Measurements from ENCODE around the gene LAMB1. TPM values are rescaled to one million over a fixed set of nuclear protein-coding genes. Genes with fewer than 3 reads are reported as not detected.

The LAMB1 gene
- total and polyA plus RNA-seq, 2 of the 13 experiments (the other 11 are each of a cell fraction or from before 2014, with no cell fraction given), result 109 to 124 TPM

DNA sequence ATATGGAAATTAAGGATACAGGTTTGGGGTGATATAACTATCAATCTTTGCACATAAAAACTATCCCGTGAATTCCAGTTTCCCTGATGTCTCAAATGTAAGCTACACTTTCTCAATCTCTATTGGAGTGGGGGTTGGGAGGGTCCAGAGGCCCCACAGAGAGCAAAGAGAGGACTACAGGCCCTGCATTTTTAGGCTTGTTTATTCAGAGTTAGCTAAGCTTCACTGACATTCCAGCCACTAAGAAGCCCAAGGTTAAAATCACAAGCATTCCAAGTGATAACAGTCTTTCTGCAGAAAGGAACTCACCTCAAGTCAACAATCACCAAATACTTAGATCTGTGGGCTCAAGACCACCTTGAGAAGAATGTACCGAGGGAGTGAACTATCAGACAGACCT is 31.6 kb upstream of the LAMB1 start (continued):
- TF ChIP-seq ZNF747 (CRISPR knock-in tag; IDR thresholded peaks at IDR 0.05; ENCODE audit: borderline replicate concordance), result no peak
- TF ChIP-seq U2AF1 (optimal IDR thresholded peaks at IDR 0.05; ENCODE audit: low read depth, low read length), result no peak
- TF ChIP-seq IKZF1 (IDR thresholded peaks at IDR 0.05), result no peak
- TF ChIP-seq ZNF354B (CRISPR knock-in tag; IDR thresholded peaks at IDR 0.05), result no peak
- no peak for TF ChIP-seq ZNF20 (CRISPR knock-in tag; IDR thresholded peaks at IDR 0.05)
- no peak for TF ChIP-seq NRL (CRISPR knock-in tag; IDR thresholded peaks at IDR 0.05; ENCODE audit: borderline replicate concordance)
- TF ChIP-seq FOSL1 (CRISPR knock-in tag; IDR thresholded peaks at IDR 0.05; ENCODE audit: borderline replicate concordance), result no peak
- TF ChIP-seq SIX1 (CRISPR knock-in tag; IDR thresholded peaks at IDR 0.05; ENCODE audit: borderline replicate concordance), result peak; percentile 29; the same call in 1 of the 2 replicates
- no peak for TF ChIP-seq RFX5 (IDR thresholded peaks at IDR 0.05; ENCODE audit: low read depth, low read length)
- no peak for TF ChIP-seq ZNF143 (CRISPR knock-in tag; IDR thresholded peaks at IDR 0.05)
- TF ChIP-seq RNF2 (conservative IDR thresholded peaks at IDR 0.05; ENCODE audit: low read depth), result no peak
- TF ChIP-seq ZNF484 (CRISPR knock-in tag; IDR thresholded peaks at IDR 0.05; ENCODE audit: borderline replicate concordance, low read depth), result no peak
- TF ChIP-seq, protein P1, sequence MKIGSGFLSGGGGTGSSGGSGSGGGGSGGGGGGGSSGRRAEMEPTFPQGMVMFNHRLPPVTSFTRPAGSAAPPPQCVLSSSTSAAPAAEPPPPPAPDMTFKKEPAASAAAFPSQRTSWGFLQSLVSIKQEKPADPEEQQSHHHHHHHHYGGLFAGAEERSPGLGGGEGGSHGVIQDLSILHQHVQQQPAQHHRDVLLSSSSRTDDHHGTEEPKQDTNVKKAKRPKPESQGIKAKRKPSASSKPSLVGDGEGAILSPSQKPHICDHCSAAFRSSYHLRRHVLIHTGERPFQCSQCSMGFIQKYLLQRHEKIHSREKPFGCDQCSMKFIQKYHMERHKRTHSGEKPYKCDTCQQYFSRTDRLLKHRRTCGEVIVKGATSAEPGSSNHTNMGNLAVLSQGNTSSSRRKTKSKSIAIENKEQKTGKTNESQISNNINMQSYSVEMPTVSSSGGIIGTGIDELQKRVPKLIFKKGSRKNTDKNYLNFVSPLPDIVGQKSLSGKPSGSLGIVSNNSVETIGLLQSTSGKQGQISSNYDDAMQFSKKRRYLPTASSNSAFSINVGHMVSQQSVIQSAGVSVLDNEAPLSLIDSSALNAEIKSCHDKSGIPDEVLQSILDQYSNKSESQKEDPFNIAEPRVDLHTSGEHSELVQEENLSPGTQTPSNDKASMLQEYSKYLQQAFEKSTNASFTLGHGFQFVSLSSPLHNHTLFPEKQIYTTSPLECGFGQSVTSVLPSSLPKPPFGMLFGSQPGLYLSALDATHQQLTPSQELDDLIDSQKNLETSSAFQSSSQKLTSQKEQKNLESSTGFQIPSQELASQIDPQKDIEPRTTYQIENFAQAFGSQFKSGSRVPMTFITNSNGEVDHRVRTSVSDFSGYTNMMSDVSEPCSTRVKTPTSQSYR (CRISPR knock-in tag; IDR thresholded peaks at IDR 0.05; ENCODE audit: borderline replicate concordance), result peak; percentile 94
- TF ChIP-seq, protein P2, sequence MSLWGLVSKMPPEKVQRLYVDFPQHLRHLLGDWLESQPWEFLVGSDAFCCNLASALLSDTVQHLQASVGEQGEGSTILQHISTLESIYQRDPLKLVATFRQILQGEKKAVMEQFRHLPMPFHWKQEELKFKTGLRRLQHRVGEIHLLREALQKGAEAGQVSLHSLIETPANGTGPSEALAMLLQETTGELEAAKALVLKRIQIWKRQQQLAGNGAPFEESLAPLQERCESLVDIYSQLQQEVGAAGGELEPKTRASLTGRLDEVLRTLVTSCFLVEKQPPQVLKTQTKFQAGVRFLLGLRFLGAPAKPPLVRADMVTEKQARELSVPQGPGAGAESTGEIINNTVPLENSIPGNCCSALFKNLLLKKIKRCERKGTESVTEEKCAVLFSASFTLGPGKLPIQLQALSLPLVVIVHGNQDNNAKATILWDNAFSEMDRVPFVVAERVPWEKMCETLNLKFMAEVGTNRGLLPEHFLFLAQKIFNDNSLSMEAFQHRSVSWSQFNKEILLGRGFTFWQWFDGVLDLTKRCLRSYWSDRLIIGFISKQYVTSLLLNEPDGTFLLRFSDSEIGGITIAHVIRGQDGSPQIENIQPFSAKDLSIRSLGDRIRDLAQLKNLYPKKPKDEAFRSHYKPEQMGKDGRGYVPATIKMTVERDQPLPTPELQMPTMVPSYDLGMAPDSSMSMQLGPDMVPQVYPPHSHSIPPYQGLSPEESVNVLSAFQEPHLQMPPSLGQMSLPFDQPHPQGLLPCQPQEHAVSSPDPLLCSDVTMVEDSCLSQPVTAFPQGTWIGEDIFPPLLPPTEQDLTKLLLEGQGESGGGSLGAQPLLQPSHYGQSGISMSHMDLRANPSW (CRISPR knock-in tag; IDR thresholded peaks at IDR 0.05; ENCODE audit: borderline replicate concordance), result no peak
- no peak for TF ChIP-seq ZNF30 (CRISPR knock-in tag; IDR thresholded peaks at IDR 0.05)
- TF ChIP-seq, protein P3, sequence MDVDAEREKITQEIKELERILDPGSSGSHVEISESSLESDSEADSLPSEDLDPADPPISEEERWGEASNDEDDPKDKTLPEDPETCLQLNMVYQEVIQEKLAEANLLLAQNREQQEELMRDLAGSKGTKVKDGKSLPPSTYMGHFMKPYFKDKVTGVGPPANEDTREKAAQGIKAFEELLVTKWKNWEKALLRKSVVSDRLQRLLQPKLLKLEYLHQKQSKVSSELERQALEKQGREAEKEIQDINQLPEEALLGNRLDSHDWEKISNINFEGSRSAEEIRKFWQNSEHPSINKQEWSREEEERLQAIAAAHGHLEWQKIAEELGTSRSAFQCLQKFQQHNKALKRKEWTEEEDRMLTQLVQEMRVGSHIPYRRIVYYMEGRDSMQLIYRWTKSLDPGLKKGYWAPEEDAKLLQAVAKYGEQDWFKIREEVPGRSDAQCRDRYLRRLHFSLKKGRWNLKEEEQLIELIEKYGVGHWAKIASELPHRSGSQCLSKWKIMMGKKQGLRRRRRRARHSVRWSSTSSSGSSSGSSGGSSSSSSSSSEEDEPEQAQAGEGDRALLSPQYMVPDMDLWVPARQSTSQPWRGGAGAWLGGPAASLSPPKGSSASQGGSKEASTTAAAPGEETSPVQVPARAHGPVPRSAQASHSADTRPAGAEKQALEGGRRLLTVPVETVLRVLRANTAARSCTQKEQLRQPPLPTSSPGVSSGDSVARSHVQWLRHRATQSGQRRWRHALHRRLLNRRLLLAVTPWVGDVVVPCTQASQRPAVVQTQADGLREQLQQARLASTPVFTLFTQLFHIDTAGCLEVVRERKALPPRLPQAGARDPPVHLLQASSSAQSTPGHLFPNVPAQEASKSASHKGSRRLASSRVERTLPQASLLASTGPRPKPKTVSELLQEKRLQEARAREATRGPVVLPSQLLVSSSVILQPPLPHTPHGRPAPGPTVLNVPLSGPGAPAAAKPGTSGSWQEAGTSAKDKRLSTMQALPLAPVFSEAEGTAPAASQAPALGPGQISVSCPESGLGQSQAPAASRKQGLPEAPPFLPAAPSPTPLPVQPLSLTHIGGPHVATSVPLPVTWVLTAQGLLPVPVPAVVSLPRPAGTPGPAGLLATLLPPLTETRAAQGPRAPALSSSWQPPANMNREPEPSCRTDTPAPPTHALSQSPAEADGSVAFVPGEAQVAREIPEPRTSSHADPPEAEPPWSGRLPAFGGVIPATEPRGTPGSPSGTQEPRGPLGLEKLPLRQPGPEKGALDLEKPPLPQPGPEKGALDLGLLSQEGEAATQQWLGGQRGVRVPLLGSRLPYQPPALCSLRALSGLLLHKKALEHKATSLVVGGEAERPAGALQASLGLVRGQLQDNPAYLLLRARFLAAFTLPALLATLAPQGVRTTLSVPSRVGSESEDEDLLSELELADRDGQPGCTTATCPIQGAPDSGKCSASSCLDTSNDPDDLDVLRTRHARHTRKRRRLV (CRISPR knock-in tag; IDR thresholded peaks at IDR 0.05), result no peak
- no peak for TF ChIP-seq ZNF343 (CRISPR knock-in tag; IDR thresholded peaks at IDR 0.05)
- TF ChIP-seq TGIF2 (CRISPR knock-in tag; IDR thresholded peaks at IDR 0.05), result no peak
- no peak for TF ChIP-seq ZNF451 (CRISPR knock-in tag; IDR thresholded peaks at IDR 0.05)
- peak; percentile 51; the same call in 1 of the 2 replicates for TF ChIP-seq ERF (CRISPR knock-in tag; IDR thresholded peaks at IDR 0.05)
- no peak for TF ChIP-seq ZKSCAN8 (CRISPR knock-in tag; IDR thresholded peaks at IDR 0.05; ENCODE audit: borderline replicate concordance)
- no peak for TF ChIP-seq AGO1 (IDR thresholded peaks at IDR 0.05; ENCODE audit: low read depth, low read length, poor library complexity, severe bottlenecking)

All from HepG2 (cell line).